NCI-H226 (cell line): ENCODE measurements around the gene ZNF17.
A peak's percentile ranks its signal among the peaks of the same experiment; 100 is the strongest.

Experiments
- DNase-seq: peaks from one replicate; pipeline ENCODE4 v3.0.0-alpha.2; 2015

ZNF17 gene

DNA sequence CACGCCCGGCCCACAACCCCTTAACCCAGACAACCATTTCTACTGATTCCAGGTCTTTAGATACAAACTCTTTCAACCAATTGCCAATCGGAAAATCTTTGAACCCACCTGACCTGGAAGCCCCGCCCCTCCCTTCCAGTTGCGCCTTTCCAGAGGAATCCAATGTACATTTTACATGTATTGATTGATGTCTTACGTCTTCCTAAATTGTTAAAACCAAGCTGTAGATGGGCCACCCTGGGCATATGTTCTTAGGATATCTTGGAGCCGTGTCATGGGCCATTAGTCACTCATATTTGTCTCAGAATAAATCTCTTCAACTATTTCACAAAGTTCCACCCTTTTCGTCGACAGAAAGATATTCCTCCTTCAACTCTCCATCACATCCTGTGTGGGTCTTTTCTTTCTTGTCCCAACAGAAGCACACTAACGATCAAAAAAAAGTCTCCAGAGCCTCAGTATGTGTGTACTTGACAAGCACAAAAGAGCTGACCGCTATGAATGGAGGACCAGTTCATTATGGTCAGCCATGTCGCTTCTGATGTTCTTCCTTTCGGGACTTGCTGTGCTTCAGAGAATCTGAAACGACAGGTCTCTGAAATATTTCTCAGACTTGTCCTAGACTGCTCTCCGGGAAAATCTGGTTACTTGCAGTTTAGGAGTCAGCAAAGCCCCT, 23.6 kb downstream of the ZNF17 start:
- no peak for DNase-seq

DNA sequence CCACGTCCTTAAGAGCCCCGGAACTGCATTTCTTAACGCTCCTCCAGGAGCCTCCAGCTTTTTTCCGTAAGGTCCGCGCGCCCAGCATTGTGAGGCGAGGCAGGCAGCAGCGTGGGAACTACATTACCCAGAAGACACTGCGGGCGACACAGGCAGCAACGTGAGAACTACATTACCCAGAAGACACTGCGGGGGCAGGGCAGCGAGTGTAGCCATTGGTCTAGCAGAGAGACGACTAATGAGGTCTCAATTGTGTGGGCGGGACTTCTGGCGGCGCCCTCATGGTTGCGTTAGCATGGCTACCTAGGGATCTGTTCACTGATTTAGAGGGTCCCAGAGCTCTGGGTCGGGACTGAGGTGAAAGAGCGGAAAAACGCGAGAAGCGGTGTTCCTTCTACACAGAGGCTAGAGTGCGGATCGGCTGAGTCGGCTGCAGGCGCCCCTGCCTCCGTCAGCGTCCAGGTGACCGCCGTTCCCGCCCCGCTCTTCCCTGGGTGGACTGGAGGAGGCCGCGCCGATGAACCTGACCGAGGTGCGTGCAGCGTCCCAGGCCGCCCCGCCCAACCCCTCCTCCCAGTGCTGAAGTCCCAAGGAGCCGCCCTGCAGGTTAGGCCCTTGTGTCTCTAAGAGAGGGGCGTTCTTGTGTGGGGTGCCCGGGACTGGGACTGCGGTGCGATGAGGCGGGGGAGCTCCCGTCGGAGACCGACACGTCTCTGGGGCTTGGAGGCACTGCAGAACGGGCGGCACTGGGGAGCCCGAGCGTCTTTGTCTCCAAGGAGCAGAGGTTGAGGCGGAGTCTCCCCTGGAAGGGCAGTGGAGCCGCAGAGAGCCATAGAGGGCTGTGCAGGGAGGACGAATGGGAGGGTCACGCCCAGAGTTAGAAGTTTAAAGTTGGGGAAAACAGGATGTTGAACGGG, 24.4 kb downstream of the ZNF17 start, which contains the start of gene ZNF749:
ZNF749 (plus strand) TSS at position 264 of the 917 bp plus-strand sequence; CDS start at position 518, 254 bp downstream.
- peak; percentile 99 for DNase-seq

DNA sequence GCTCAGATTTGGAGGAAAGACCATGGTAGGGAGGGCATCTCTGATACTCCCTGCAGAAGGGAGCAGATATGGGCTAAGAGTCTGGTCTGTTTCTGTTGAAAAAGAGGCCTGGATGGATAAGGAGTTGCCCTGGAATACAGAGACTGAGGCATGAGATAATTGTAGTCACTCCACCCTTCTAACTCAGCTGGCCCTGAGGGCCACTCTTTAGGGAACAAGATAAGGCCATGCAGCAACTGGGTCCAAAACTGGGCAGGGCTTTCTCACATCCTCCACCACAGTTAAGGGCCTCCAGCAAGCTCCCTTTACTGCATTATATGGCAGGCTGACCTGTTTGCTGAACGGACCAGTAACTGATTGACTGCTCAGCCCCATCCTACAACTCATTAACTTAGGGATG, 25.5 kb downstream of the ZNF17 start:
- no peak for DNase-seq

DNA sequence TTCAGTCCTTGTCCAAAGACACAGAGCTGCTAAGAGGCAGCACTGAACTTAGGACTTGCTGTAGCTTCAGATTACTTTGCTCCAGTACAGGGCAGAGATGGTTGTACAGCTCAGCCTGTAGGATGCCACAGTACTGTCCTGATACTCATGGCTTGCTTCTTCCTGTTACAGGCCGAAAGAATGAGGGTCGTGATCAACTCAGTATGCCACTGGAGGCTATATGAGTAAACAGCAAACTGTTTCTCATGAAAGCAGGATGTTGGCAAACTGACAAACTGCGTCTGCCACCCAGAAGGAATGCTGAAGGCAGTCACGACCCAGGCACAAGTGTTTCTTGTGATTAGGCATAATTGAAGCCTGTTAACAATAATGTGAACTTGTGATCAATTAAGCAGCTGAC, 27.0 kb downstream of the ZNF17 start:
- no peak for DNase-seq

DNA sequence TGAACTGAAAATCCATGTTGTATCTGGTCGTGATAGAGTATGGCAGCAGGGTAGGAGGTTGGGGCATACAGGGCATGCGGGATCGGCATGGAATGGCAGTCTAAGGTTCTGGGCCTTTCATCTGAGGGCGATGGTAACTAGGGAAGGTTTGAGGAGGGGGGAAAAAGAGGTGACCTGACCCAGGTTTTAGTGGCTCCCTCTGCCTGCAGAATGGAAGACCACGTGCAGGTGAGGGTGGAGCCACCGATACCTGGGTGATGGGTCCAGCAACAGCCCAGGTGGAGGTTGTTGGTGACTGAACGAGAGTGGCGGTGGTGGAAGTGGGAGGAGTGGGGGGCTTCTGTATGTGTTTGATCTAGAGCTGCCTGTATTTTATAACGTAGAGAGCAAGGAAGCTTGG, 28.0 kb downstream of the ZNF17 start:
- no peak for DNase-seq

DNA sequence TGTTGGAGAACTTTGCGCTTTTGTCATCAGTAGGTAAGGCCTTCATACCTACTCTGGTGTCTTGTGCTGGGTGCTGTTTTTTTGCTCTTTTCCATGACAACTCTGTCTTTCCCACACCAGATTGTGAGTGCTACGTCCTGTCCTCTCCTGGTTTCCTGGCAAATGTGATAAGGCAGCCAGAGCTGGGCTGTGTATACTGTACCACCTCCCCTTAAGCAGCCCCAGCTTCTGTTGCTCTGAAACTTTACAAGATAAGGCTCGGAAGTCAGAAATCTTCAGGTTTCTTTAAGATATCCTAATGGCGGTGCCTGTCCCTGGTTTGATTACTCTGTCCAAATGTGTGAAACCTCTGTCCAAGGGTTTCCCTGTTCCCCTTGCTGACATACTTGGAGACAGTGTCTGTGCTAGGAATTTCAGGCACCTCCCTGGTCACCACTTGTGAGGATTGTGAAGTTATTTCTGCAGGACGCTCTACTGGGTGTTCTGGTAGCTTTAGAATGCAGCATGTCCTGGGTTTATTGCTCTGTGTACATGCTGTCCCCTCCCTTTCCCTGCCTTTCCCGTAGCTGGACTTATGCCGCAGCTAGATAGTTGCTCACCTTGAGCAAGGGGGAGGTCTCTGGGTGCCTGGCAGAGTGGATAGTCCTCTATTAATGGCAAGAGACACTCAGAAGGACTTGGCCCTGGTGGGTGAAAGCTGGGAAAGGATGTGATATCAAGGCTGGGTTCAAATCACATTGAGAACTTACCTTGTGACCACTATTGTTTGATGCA, 31.2 kb downstream of the ZNF17 start:
- no peak for DNase-seq

DNA sequence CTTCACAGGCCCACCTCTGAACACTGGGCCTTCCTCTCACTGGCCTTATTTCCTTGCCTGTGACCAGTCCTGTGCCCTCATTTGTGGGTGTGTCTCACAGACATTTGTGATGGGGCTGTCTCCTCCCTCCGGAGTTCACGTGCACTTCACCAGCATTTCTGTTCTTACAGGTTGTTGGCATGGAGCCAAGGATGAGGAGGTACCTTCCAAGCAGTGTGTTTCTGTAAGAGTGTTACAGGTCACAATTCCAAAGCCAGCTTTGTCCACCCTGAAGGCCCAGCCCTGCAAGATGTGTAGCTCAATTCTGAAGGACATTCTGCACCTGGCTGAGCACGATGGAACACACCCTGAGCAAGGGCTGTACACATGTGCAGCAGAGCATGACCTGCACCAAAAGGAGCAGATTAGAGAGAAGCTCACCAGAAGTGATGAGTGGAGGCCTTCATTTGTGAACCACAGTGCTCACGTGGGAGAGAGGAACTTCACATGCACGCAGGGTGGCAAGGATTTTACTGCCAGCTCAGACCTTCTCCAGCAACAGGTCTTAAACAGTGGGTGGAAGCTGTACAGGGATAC, 32.2 kb downstream of the ZNF17 start:
- DNase-seq = no peak

DNA sequence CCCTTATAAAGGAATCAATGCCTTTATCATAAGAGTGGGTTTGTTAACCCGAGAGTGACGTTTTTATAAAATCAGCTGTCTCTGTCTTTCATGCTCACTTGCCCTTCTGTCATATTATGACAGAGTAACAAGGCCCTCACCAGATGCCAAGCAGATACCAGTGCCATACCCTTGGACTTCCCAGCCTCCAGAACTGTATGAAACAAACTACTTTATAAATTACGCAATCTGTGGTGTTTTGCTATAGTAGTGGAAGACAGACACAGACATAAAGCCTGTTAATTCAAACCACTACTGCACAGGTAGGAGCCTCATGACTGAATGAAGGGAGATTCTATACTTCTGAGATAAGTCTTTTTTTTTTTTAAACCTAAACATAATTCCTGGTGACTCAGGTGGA, 41.3 kb downstream of the ZNF17 start:
- no peak for DNase-seq

DNA sequence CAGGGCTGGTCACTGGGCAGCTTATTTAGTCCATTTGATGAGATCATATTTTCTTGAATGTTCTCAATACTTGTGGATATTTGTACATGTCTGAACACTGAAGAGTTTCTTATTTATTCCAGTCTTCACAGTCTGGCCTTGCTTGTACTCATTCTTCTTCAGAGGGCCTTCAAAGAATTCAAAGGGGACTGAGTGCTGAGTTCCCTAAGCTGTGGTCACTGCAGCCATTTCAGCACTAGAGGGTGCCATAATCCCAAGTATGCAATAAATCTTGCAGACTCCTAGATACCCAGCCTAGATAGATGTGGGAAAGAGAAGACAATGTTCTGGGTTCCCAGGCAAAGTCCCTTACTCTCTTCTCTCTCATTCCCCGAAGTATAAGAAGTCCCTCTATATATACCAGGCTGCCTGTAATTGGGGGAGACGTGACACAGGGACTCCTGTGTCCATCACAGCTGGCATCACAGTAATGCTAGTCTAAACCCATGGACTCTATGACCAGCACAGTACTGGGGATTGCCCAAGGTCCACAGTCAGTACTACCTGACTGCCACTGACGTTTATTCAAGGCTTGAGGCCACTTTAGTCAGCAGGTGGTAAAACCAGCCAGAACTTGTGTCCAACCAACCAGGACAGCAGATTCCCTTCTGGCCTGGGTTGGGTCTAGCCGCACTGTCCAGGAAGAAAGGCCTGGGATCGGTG, 54.9 kb downstream of the ZNF17 start:
- DNase-seq = peak; percentile 51

DNA sequence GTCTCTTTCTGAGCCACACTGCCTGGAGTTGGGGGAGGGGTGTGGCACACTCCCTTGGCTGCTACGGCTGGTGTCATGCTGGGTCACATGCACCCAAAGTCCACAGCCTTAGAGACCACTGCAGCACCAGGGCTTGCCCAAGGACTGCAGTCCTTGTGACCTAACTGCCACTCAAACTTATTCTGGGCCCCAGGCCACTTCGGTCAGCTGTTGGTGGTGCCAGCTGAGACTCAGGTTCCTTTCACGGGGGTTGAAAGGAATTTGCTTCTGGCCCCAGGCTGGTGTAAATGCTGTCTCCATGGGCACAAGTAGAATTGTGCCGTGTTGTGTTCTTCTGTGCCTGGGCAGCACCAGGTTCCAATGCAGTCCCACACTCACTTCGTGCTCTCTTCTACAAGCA, 55.5 kb downstream of the ZNF17 start:
- no peak for DNase-seq
